HepG2 (cell line): Measurements from ENCODE around the gene PLCXD3. TPM values are rescaled to one million over a fixed set of nuclear protein-coding genes. Genes with fewer than 3 reads are reported as not detected.
A peak's percentile ranks its signal among the peaks of the same experiment; 100 is the strongest.

ENCODE experiments used
- HOMEZ ChIP-seq: IDR thresholded peaks from 2 replicates; pipeline ENCODE4 v1.6.1; 2016; ENCODE audit warnings: low read depth
- MIER2 ChIP-seq: IDR thresholded peaks from 2 replicates; pipeline ENCODE4 v1.6.1; 2016; ENCODE audit warnings: missing biosample characterization, missing genetic modification reagents
- U2AF2 ChIP-seq: fragments of 200-400 bp; formaldehyde crosslinking; IDR thresholded peaks from 2 replicates; pipeline ENCODE4 v1.6.1; 2017; ENCODE audit warnings: low read depth, mild to moderate bottlenecking, low read length
- ZNF75D ChIP-seq: sonication (generic); formaldehyde crosslinking; IDR thresholded peaks from 2 replicates; pipeline ENCODE4 v1.8.1; 2023; ENCODE audit warnings: missing genetic modification reagents, mild to moderate bottlenecking, borderline replicate concordance
- polyA plus RNA-seq, 8 experiments: library from polyadenylated mRNA; depleted of rRNA in 3 of 8; stranded (reverse) in 7 of 8; unstranded in 1 of 8; fragments of >200 nt; fragmentation: Illumina TruSeq in 4 of 8; extraction: Trizol in 4 of 8; gene quantifications; 2 replicates each; pipeline versions ENCODE4 v1.2.1 to v1.2.3, GENCODE V29; 2011 to 2016; ENCODE audit warnings: low read depth in 4 of 8, missing spikeins in 1 of 8, mixed read lengths in 1 of 8; ENCODE audit not compliant: insufficient read depth in 1 of 8
- total RNA-seq, 5 experiments: library from RNA; depleted of rRNA; stranded (reverse); fragments of >200 nt; fragmentation: Illumina TruSeq; extraction: Trizol; gene quantifications; 2 replicates each; pipeline ENCODE4 v1.2.3, GENCODE V29; 2016; ENCODE audit warnings: low read depth in 1 of 5
- TF ChIP-seq, protein P1 (sequence below): sonication (generic); formaldehyde crosslinking; IDR thresholded peaks from 2 replicates; pipeline ENCODE4 v1.4.0; 2020; ENCODE audit warnings: missing genetic modification reagents
- TF ChIP-seq, protein P2 (sequence below): sonication (generic); formaldehyde crosslinking; IDR thresholded peaks from 2 replicates; pipeline ENCODE4 v1.4.0; 2020; ENCODE audit warnings: missing genetic modification reagents, borderline replicate concordance

Gene PLCXD3
- total and polyA plus RNA-seq, 2 of the 13 experiments (the other 11 are each of a cell fraction or from before 2014, with no cell fraction given), result not detected

DNA sequence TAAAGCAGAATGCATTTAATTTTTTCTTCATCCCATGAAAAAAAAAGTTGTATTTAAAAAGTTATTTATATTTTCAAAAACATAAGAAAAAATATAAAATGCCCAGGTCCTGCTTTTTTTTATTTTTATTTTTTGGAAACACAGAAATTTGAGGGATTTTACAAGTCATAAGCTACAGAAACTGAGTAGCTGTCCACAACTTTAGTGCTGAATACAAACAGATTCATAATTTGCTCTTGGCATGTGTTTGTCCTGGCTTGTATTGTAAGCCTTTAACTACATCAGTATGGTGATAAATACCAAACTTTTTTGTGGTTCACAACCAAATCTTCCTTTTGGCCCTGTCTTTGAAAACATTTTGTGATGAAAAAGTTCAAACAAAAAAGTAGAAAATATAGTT, 7.5 kb upstream of the PLCXD3 start (continued):
- TF ChIP-seq, protein P1, sequence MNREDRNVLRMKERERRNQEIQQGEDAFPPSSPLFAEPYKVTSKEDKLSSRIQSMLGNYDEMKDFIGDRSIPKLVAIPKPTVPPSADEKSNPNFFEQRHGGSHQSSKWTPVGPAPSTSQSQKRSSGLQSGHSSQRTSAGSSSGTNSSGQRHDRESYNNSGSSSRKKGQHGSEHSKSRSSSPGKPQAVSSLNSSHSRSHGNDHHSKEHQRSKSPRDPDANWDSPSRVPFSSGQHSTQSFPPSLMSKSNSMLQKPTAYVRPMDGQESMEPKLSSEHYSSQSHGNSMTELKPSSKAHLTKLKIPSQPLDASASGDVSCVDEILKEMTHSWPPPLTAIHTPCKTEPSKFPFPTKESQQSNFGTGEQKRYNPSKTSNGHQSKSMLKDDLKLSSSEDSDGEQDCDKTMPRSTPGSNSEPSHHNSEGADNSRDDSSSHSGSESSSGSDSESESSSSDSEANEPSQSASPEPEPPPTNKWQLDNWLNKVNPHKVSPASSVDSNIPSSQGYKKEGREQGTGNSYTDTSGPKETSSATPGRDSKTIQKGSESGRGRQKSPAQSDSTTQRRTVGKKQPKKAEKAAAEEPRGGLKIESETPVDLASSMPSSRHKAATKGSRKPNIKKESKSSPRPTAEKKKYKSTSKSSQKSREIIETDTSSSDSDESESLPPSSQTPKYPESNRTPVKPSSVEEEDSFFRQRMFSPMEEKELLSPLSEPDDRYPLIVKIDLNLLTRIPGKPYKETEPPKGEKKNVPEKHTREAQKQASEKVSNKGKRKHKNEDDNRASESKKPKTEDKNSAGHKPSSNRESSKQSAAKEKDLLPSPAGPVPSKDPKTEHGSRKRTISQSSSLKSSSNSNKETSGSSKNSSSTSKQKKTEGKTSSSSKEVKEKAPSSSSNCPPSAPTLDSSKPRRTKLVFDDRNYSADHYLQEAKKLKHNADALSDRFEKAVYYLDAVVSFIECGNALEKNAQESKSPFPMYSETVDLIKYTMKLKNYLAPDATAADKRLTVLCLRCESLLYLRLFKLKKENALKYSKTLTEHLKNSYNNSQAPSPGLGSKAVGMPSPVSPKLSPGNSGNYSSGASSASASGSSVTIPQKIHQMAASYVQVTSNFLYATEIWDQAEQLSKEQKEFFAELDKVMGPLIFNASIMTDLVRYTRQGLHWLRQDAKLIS (CRISPR knock-in tag), result no peak
- TF ChIP-seq ZNF75D (CRISPR knock-in tag) (no peak), HOMEZ (CRISPR knock-in tag) (no peak), MIER2 (CRISPR knock-in tag) (peak; percentile 85), U2AF2 (no peak)
- TF ChIP-seq, protein P2, sequence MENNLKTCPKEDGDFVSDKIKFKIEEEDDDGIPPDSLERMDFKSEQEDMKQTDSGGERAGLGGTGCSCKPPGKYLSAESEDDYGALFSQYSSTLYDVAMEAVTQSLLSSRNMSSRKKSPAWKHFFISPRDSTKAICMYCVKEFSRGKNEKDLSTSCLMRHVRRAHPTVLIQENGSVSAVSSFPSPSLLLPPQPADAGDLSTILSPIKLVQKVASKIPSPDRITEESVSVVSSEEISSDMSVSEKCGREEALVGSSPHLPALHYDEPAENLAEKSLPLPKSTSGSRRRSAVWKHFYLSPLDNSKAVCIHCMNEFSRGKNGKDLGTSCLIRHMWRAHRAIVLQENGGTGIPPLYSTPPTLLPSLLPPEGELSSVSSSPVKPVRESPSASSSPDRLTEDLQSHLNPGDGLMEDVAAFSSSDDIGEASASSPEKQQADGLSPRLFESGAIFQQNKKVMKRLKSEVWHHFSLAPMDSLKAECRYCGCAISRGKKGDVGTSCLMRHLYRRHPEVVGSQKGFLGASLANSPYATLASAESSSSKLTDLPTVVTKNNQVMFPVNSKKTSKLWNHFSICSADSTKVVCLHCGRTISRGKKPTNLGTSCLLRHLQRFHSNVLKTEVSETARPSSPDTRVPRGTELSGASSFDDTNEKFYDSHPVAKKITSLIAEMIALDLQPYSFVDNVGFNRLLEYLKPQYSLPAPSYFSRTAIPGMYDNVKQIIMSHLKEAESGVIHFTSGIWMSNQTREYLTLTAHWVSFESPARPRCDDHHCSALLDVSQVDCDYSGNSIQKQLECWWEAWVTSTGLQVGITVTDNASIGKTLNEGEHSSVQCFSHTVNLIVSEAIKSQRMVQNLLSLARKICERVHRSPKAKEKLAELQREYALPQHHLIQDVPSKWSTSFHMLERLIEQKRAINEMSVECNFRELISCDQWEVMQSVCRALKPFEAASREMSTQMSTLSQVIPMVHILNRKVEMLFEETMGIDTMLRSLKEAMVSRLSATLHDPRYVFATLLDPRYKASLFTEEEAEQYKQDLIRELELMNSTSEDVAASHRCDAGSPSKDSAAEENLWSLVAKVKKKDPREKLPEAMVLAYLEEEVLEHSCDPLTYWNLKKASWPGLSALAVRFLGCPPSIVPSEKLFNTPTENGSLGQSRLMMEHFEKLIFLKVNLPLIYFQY (CRISPR knock-in tag), result no peak
